Neural cell (in vitro differentiated cells): ENCODE results near the gene PEX13.

Source experiments
- POLR2AphosphoS5 ChIP-seq: IDR thresholded peaks from 2 replicates; pipeline ENCODE4 v1.6.1; 2012
- TF ChIP-seq, protein P1 (sequence below): fragments of 450-650 bp; IDR thresholded peaks from 2 replicates; pipeline ENCODE4 v1.5.1; 2014; ENCODE audit warnings: antibody characterized with exemption, mild to moderate bottlenecking, moderate library complexity; ENCODE audit not compliant: poor library complexity, severe bottlenecking

DNA sequence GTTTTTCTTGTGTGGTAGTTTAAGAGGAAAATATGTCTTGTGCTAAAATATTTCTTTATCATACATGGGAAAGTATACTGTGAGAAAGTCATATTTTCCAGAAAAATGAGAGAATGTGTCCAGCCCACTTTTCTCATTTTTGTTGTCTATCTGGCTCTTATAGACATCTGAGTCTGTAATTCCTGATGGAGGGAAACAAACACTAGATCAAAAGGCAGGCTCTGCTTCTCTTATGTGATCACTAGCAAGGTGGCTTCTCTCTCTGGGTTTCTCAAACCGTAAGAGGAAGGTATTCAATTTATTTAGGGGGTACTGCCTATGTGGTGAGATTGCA lies 40.0 kb upstream of the PEX13 start:
- TF ChIP-seq, protein P1, sequence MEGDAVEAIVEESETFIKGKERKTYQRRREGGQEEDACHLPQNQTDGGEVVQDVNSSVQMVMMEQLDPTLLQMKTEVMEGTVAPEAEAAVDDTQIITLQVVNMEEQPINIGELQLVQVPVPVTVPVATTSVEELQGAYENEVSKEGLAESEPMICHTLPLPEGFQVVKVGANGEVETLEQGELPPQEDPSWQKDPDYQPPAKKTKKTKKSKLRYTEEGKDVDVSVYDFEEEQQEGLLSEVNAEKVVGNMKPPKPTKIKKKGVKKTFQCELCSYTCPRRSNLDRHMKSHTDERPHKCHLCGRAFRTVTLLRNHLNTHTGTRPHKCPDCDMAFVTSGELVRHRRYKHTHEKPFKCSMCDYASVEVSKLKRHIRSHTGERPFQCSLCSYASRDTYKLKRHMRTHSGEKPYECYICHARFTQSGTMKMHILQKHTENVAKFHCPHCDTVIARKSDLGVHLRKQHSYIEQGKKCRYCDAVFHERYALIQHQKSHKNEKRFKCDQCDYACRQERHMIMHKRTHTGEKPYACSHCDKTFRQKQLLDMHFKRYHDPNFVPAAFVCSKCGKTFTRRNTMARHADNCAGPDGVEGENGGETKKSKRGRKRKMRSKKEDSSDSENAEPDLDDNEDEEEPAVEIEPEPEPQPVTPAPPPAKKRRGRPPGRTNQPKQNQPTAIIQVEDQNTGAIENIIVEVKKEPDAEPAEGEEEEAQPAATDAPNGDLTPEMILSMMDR = no peak
- TF ChIP-seq POLR2AphosphoS5 = no peak
